AG20443 (cell line): ENCODE data around the gene POLD4.
A peak's percentile ranks its signal among the peaks of the same experiment; 100 is the strongest.

Experiments
- DNase-seq: peaks from one replicate; pipeline ENCODE4 v3.0.0; 2012; ENCODE audit warnings: low spot score, mixed read lengths

POLD4 gene

DNA sequence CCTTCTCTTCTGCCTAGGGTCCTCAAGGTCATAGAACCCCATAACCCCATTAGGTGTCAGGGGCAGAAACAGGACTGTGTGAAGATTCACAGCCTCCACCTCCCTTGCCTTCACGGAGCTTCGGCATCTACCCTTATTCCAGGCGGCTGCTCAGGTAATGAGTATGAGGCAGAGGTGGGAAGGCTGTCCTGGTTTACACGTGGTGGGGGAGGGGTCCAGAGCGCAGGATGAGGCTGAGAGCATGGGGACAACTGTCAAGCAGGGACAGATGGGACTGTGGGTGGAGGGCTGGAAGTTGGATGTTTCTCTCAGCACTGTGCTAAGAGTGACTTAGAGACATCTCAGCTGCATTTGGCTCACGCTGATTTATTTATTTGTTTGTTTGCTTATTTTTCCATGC, 34.2 kb upstream of the POLD4 start:
- no peak for DNase-seq

GRCh38 chr11:67387069-67387468, 33.7 kb upstream of the POLD4 start:
- no peak for DNase-seq

GRCh38 chr11:67384851-67385366, 31.6 kb upstream of the POLD4 start:
- no peak for DNase-seq

DNA sequence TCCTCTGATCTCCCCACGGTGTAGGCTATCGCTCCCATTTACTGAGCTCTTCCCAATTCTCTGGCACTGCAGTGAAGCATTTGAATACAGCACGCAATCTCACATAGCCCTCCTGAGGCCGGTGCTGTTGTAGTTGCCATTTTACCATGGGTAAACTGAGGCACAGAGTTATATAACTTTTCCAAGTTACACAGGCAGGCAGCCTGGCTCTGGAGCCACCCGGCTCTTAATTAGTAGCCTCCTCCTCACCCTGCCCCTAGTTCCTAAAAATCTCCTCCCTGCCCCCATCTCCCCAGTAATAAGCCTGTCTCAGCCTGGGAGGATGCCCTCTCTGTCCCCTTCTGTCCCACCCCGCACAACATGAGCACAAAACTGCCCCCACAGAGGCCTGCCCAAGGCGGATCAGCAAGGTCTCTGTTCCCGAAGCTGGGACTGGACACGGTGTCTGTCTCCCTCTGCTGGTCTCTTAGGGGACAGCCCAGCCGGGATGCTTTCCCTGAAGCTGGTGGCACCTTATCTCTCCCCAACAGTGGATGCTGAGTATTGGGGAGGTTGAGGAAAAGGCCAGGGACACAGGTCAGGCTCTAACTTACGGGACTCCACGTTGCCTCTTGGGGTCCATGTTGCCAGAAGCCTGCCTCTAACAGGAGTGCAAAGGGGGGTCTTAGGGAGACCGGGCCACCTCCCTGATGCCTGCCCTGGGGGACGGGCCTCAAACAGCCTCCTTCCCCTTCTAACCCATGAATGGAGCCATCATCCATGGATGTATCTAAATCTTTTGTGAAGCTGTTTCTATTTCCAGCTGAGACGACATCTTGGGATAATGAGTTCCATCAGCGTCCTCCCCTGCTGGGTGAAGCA, 29.2 kb upstream of the POLD4 start:
- DNase-seq, result peak; percentile 81

GRCh38 chr11:67381244-67381972, 28.1 kb upstream of the POLD4 start:
- DNase-seq, result no peak

DNA sequence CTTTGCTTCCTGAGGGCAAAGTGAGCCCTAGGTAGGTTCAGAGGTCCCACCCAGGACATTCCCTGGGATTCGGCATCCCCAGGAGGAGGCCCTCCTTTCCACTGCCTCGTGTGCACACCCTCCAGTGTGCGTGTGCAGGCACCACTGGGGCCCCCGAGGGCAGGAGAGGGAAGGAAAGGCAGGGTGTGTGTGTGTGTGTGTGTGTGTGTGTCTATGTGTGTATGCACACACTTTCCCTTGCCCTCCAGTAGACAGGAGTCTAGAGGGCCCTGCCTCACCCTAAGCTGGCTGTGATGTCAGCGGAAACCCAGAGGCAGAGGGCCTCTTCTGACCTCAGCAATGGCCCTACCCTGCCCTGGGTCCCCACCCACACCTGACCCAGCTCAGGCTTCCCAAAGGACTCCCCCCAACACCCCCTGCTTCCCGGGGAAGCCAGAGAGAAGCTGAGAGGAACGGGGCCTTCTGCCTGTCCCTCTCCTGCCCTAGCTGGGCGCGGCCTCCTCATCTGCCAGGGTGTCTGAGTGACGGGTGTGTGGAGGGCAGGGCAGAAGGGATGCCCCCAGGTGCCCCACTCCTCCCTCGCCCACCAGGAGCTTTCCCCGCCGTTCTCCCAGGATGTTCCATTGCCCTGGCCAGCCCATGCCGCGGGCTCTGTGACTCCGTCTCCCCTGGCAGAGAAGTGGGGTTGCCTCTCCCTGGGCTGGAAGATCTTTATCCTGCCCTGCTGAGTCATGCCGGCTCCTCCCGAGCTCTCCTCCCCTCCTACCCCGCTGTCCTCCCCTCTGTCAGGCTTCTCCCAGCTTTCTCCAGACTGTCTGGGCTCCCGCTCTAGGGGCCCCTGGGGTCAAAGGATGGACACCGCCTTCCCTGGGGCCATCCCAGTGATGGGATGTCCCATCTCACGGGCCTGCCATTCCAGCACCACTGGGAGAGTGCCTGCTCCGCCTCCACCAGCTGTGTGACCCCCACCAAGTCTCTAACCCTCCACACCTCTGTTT, 26.0 kb upstream of the POLD4 start:
- DNase-seq, result peak; percentile 88

GRCh38 chr11:67378544-67378943, 25.2 kb upstream of the POLD4 start:
- DNase-seq, result no peak

GRCh38 chr11:67376873-67377808, 23.8 kb upstream of the POLD4 start:
- DNase-seq, result no peak

- DNase-seq, result no peak
These were observed 22.9 kb upstream of the POLD4 start for GRCh38 chr11:67376063-67376820.

GRCh38 chr11:67375320-67376055, 22.1 kb upstream of the POLD4 start:
- DNase-seq, result no peak

GRCh38 chr11:67374571-67375281, 21.4 kb upstream of the POLD4 start:
- DNase-seq, result no peak

- DNase-seq, result peak; percentile 93
These were observed 20.6 kb upstream of the POLD4 start for GRCh38 chr11:67373648-67374570.

GRCh38 chr11:67372993-67373647, 19.8 kb upstream of the POLD4 start, which contains the start of gene CLCF1:
CLCF1 (minus strand) TSS chr11:67373598; CDS start chr11:67373539, 59 bp downstream.
- DNase-seq, result peak; percentile 78

- DNase-seq, result peak; percentile 49
These were observed 19.1 kb upstream of the POLD4 start for GRCh38 chr11:67372321-67372992.

GRCh38 chr11:67371911-67372320, 18.6 kb upstream of the POLD4 start:
- DNase-seq, result no peak
